NCI-H345 (cell line): Measurements from ENCODE around the gene PABPC3.
A peak's percentile ranks its signal among the peaks of the same experiment; 100 is the strongest.

Experiments used
- DNase-seq: peaks from one replicate; lab custom pipeline; 2025; lab: John Stamatoyannopoulos, UW

PABPC3 gene

DNA sequence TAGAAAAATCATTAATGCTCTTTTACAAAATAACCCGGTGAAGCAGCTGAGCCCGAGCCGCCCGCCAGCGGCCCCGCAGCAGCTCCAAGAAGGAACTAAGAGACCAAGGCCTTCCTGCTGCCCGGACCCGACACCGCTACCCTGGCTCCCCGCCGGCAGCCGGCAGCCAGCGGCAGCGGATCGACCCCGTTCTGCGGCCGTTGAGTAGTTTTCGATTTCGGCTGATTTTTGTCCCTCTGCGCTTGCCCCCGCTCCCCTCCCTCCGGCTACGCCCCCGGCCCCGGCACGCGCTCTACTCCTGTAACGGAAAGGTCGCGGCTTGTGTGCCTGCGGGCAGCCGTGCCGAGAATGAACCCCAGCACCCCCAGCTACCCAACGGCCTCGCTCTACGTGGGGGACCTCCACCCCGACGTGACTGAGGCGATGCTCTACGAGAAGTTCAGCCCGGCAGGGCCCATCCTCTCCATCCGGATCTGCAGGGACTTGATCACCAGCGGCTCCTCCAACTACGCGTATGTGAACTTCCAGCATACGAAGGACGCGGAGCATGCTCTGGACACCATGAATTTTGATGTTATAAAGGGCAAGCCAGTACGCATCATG lies at the start of gene PABPC3:
Gene PABPC3, plus strand, starts transcription at position 286 of the 603 bp plus-strand sequence. Its CDS starts 63 bp downstream, at position 349.
- no peak for DNase-seq

GRCh38 chr13:25046274-25046984 lies 49.5 kb upstream of the PABPC3 start:
- peak; percentile 1 for DNase-seq

DNA sequence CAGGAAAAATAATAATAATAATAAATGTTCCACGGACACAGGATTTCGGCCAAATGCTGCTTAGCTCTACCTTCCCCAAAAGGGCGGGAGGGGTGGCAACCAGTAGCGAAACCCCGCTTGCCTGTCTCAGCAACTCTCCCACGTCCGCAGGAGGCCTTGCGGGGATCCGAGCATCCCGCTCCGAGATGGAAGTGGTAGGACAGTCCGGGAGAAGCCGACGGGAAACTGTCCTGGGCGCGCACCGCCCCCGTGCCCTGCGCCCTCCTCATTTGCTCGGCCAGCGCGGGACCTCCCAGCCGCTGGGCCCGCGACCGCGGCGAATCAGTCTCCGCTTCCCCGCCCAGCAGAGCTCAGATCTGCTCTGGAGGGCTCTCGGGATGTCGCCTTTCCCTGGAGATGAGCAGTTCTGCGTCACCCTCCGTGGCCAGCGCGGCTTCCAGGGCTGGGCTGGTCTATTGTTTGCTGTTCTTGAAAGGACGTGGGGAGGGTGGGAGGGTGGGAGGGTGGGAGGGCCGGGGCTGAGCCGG lies 48.9 kb upstream of the PABPC3 start:
- peak; percentile 23 for DNase-seq

DNA sequence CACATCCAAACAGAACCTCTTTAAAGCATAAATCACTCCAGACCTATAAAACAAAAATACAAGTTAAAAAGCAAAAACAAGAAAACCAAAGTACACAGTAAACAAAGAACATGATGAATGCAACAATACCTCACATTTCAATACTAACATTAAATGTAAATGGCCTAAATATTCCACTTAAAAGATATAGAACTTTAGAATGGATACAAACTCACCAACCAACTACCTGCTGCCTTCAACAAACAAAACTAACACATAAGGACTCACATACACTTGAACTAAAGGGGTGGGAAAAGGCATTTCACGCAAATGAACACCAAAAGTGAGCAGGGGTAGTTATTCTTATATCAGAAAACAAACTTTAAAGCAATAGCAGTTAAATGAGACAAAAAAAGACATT lies 44.9 kb upstream of the PABPC3 start:
- no peak for DNase-seq

DNA sequence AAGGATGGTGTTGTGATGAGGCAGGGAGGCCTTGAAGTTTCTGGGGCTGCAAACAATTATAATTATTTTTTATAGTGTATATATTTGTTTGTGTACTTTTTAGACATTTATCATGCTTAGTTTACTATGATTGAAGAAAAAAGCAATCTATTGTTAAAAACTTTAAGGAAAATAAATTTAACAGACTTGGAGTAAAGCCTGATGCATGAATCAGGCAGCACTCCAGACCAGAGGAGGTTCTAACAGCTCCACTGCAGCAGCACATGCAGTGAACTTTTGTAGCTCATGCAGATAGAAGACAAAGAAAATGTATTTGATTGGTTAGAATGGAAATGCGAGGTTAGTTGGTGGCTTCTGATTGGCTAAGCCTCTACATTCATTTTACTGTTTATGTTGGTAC lies 36.8 kb upstream of the PABPC3 start:
- DNase-seq = no peak

GRCh38 chr13:25059958-25060357 lies 36.0 kb upstream of the PABPC3 start:
- DNase-seq = no peak

- DNase-seq = no peak
Observed at GRCh38 chr13:25062479-25062878, 33.5 kb upstream of the PABPC3 start.

- peak; percentile 15 for DNase-seq
Observed at GRCh38 chr13:25064396-25064795, 31.5 kb upstream of the PABPC3 start.

DNA sequence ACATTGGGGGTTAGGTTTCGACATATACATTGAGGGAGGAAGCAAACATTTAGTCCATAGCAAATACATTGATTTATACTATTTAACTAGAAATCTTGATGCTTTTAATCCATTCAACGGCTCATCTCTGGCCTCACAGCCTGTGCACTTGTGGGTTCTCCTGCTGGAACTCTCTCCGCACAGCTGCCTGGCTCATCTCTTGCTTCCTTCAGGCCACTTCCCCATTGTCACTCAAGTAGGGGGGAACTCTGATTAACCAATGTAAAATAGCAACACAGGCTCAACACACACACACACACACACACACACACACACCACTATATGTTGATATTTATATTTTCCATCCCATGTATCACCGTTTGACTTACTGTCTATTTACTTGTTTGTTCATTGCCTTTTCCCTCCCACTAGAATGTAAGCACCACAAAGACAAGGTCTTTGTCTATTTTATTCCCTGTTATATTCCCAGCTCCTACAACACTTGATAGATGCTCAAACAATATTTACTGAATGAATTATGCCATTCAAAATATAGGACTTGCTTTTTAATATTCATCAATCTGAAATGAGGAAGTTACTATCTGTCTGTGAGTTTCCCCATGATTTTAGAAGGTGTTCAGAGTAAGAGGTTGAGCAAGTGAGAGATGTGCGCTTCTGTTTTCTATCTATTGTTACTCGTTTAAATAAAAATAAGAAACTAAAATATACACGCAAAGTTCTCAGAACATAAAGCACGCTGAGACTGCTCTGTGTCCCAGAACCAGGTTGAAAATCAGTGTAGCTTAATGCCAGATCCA lies 29.8 kb upstream of the PABPC3 start:
- DNase-seq = no peak

- peak; percentile 20 for DNase-seq
Observed at GRCh38 chr13:25067064-25067463, 28.9 kb upstream of the PABPC3 start.

- DNase-seq = no peak
Observed at GRCh38 chr13:25068810-25069209, 27.1 kb upstream of the PABPC3 start.

DNA sequence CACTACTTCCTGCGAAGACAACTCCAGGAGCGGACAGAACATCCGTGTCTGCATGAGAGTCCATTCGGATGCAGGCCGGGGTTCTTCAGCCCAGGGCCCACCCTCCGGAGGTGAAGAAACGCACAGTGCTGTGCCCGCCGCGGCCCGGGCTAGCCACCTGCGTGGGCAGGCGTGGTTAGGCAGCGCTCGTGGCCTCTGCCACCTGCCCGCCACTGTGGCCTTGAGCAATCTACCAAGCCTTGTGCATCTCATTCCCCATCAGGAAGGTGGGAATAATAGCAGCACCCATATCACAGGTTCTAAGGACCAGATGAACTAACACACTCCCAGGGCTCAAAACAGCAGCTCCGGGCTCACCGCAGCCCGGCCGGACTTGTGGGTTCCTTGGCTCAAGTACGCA lies 26.7 kb upstream of the PABPC3 start:
- DNase-seq = no peak

DNA sequence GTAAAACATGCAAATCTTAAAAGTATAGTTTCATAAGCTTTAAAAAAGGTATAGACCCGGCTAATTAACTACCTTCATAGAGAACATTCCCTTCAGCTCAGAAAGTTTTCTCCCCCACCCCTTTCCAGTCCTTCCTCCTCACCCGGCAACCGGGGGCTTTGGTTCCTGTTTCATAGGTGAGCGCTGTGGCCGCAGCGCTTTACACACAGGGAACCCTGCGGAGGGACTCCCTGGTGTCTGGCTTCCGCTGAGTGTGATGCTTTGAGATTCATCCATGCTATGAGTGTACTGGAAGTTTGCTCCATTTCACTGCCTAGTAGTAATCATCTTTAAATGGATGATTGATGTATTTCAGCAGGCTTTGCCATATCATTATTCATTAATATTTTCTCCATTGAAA lies 26.0 kb upstream of the PABPC3 start:
- DNase-seq = no peak

GRCh38 chr13:25080773-25081172 lies 15.2 kb upstream of the PABPC3 start:
- no peak for DNase-seq

GRCh38 chr13:25084096-25084495 lies 11.8 kb upstream of the PABPC3 start:
- no peak for DNase-seq

- DNase-seq = peak; percentile 27
Observed at GRCh38 chr13:25085125-25085742, 10.7 kb upstream of the PABPC3 start.

GRCh38 chr13:25088562-25089221 lies 7.2 kb upstream of the PABPC3 start:
- DNase-seq = no peak

GRCh38 chr13:25097426-25097825 lies 1.5 kb downstream of the PABPC3 start:
- DNase-seq = no peak

- no peak for DNase-seq
Observed at GRCh38 chr13:25103711-25104110, 7.8 kb downstream of the PABPC3 start.

- no peak for DNase-seq
Observed at GRCh38 chr13:25109341-25109740, 13.4 kb downstream of the PABPC3 start.

- no peak for DNase-seq
Observed at GRCh38 chr13:25110956-25111584, 15.1 kb downstream of the PABPC3 start.
